Brain microvascular endothelial cell (primary cell): Measurements from ENCODE around the gene ZER1.

ENCODE experiments used
- DNase-seq: peaks from one replicate; pipeline ENCODE4 v3.0.0-alpha.2; 2020
- H3K27ac ChIP-seq: fragments of 250-450 bp; sonication (Bioruptor Pico); 2 replicates; pipeline ENCODE4 v1.5.1; 2020; ENCODE audit warnings: mild to moderate bottlenecking, moderate library complexity
- H3K27me3 ChIP-seq: fragments of 250-450 bp; sonication (Bioruptor Pico); replicated peaks from 2 replicates; pipeline ENCODE4 v1.5.1; 2020; ENCODE audit warnings: mild to moderate bottlenecking
- H3K36me3 ChIP-seq: fragments of 250-450 bp; sonication (Bioruptor Pico); replicated peaks from 2 replicates; pipeline ENCODE4 v1.5.1; 2020; ENCODE audit warnings: mild to moderate bottlenecking
- H3K4me3 ChIP-seq: 2 replicates; pipeline ENCODE4 v1.5.1; 2011; ENCODE audit warnings: low read depth, mild to moderate bottlenecking, control low read depth, low read length, moderate library complexity
- CTCF ChIP-seq: IDR thresholded peaks from 2 replicates; pipeline ENCODE4 v1.5.1; 2011; ENCODE audit warnings: low read depth, mild to moderate bottlenecking, moderate library complexity, low read length, control low read depth, inconsistent platforms; ENCODE audit errors: missing control alignments
- in situ Hi-C: cut with HindIII; loops from 2 replicates; pipeline ENCODE4 v1.10.0; 2017; ENCODE audit warnings: low sequenced_read_pairs, low pct_ligation_motif_present

The ZER1 gene

GRCh38 chr9:128792978-128793686 is 21.4 kb upstream of the ZER1 start:
- Histone ChIP-seq H3K4me3 (no peak overlapping the region), H3K27ac (no peak overlapping the region), H3K36me3 (peaks cover 48% of the 10 kb centered on the region), H3K27me3 (no peaks in the 10 kb centered on the region)
- in situ Hi-C loops = no loop called here
- TF ChIP-seq CTCF = no peak
- no peak for DNase-seq

- no peaks in the 10 kb centered on the region for H3K27me3 ChIP-seq
- H3K4me3 ChIP-seq = no peak overlapping the region
- in situ Hi-C loops = no loop called here
- peaks cover 40% of the 10 kb centered on the region for H3K36me3 ChIP-seq
- DNase-seq = no peak
- TF ChIP-seq CTCF = no peak
- H3K27ac ChIP-seq = no peak overlapping the region
Observed at GRCh38 chr9:128792134-128792533, 20.4 kb upstream of the ZER1 start.

GRCh38 chr9:128790536-128790935 is 18.8 kb upstream of the ZER1 start:
- Histone ChIP-seq H3K27me3 (no peaks in the 10 kb centered on the region), H3K27ac (no peak overlapping the region), H3K4me3 (no peak overlapping the region), H3K36me3 (peaks cover 33% of the 10 kb centered on the region)
- DNase-seq = no peak
- in situ Hi-C loops = no loop called here
- no peak for TF ChIP-seq CTCF

- H3K27ac ChIP-seq = no peak overlapping the region
Observed at GRCh38 chr9:128788445-128788844, 16.7 kb upstream of the ZER1 start.

GRCh38 chr9:128787659-128788058 is 15.9 kb upstream of the ZER1 start:
- TF ChIP-seq CTCF = no peak
- Histone ChIP-seq H3K36me3 (peaks cover 21% of the 10 kb centered on the region), H3K4me3 (peak overlapping the region; percentile 97), H3K27me3 (no peaks in the 10 kb centered on the region), H3K27ac (no peak overlapping the region)
- in situ Hi-C loops = no loop called here
- no peak for DNase-seq

More at GRCh38 chr9:128788445-128788844, 16.7 kb upstream of the ZER1 start:
- Histone ChIP-seq H3K36me3 (peaks cover 29% of the 10 kb centered on the region), H3K27me3 (no peaks in the 10 kb centered on the region), H3K4me3 (no peak overlapping the region)
- no peak for TF ChIP-seq CTCF
- in situ Hi-C loops = no loop called here
- DNase-seq = no peak
